ENCODE measurements around the gene ST6GALNAC3. TPM values are rescaled to one million over a fixed set of nuclear protein-coding genes. Genes with fewer than 3 reads are reported as not detected.

Gene ST6GALNAC3
- total RNA-seq, 6 experiments from 2014 or later: 1.00 to 1.7 (median 1.2) TPM

GRCh38 chr1:76170513-76170912, 96.0 kb downstream of the ST6GALNAC3 start:
- Mint-ChIP-seq H3K9me3 (peaks cover 5% of the 10 kb centered on the region; the same call in 1 of the 2 replicates), H3K36me3 (ENCODE audit: low read depth) (no peaks in the 10 kb centered on the region), H3K4me3 (no peak overlapping the region), H3K27me3 (ENCODE audit: insufficient read depth) (peaks cover 1% of the 10 kb centered on the region), H3K4me1 (ENCODE audit: low read depth) (no peaks in the 10 kb centered on the region), H3K27ac (no peak overlapping the region)
- no peak for DNase-seq
- TF ChIP-seq CTCF (IDR thresholded peaks at IDR 0.05): no peak

GRCh38 chr1:76176000-76176399, 101.5 kb downstream of the ST6GALNAC3 start:
- peaks cover 1% of the 10 kb centered on the region for H3K27me3 Mint-ChIP-seq (ENCODE audit: insufficient read depth)
- no peaks in the 10 kb centered on the region for H3K36me3 Mint-ChIP-seq (ENCODE audit: low read depth)
- no peak for DNase-seq
- no peak overlapping the region for H3K27ac Mint-ChIP-seq
- peaks cover 5% of the 10 kb centered on the region; the same call in 1 of the 2 replicates for H3K9me3 Mint-ChIP-seq
- TF ChIP-seq CTCF (IDR thresholded peaks at IDR 0.05): no peak
- no peak overlapping the region for H3K4me3 Mint-ChIP-seq
- H3K4me1 Mint-ChIP-seq (ENCODE audit: low read depth): peaks cover 7% of the 10 kb centered on the region; the same call in 1 of the 2 replicates

- TF ChIP-seq CTCF (IDR thresholded peaks at IDR 0.05): no peak
- Mint-ChIP-seq H3K9me3 (peaks cover 5% of the 10 kb centered on the region; the same call in 1 of the 2 replicates), H3K36me3 (ENCODE audit: low read depth) (no peaks in the 10 kb centered on the region), H3K4me1 (ENCODE audit: low read depth) (peaks cover 7% of the 10 kb centered on the region; the same call in 1 of the 2 replicates), H3K4me3 (no peak overlapping the region), H3K27me3 (ENCODE audit: insufficient read depth) (peaks cover 1% of the 10 kb centered on the region), H3K27ac (no peak overlapping the region)
- no peak for DNase-seq
Measured at GRCh38 chr1:76177615-76178014, 103.1 kb downstream of the ST6GALNAC3 start.

- H3K4me1 Mint-ChIP-seq (ENCODE audit: low read depth): peaks cover 7% of the 10 kb centered on the region; the same call in 1 of the 2 replicates
- H3K9me3 Mint-ChIP-seq: no peaks in the 10 kb centered on the region
- peak; percentile 1 for DNase-seq
- no peak overlapping the region for H3K27ac Mint-ChIP-seq
- no peaks in the 10 kb centered on the region for H3K36me3 Mint-ChIP-seq (ENCODE audit: low read depth)
- no peak for TF ChIP-seq CTCF (IDR thresholded peaks at IDR 0.05)
- H3K27me3 Mint-ChIP-seq (ENCODE audit: insufficient read depth): peaks cover 1% of the 10 kb centered on the region
- no peak overlapping the region for H3K4me3 Mint-ChIP-seq
Measured at GRCh38 chr1:76179219-76179698, 104.7 kb downstream of the ST6GALNAC3 start.

- Mint-ChIP-seq H3K27me3 (ENCODE audit: insufficient read depth) (no peaks in the 10 kb centered on the region; the same call in 1 of the 2 replicates), H3K36me3 (ENCODE audit: low read depth) (no peaks in the 10 kb centered on the region), H3K4me3 (no peak overlapping the region), H3K27ac (no peak overlapping the region), H3K4me1 (ENCODE audit: low read depth) (no peaks in the 10 kb centered on the region), H3K9me3 (no peaks in the 10 kb centered on the region; the same call in 1 of the 2 replicates)
- no peak for TF ChIP-seq CTCF (IDR thresholded peaks at IDR 0.05)
- no peak for DNase-seq
Measured at GRCh38 chr1:76185207-76185606, 110.7 kb downstream of the ST6GALNAC3 start.

Measured in HFFc6 (cell line).